HG03354 (cell line): ENCODE data around the gene RDH13.
A peak's percentile ranks its signal among the peaks of the same experiment; 100 is the strongest.
"Not testable (repeated sequence)": the region's sequence is repeated elsewhere in the genome, so short reads cannot be mapped to it uniquely, and the experiment has no call there.

Source experiments
- ATAC-seq: cut with Tn5 transposase; IDR thresholded peaks from one replicate; pipeline ENCODE4 v1.9.1; 2021; ENCODE audit warnings: mild to moderate bottlenecking; ENCODE audit not compliant: unreplicated experiment, poor library complexity, severe bottlenecking

Gene RDH13

DNA sequence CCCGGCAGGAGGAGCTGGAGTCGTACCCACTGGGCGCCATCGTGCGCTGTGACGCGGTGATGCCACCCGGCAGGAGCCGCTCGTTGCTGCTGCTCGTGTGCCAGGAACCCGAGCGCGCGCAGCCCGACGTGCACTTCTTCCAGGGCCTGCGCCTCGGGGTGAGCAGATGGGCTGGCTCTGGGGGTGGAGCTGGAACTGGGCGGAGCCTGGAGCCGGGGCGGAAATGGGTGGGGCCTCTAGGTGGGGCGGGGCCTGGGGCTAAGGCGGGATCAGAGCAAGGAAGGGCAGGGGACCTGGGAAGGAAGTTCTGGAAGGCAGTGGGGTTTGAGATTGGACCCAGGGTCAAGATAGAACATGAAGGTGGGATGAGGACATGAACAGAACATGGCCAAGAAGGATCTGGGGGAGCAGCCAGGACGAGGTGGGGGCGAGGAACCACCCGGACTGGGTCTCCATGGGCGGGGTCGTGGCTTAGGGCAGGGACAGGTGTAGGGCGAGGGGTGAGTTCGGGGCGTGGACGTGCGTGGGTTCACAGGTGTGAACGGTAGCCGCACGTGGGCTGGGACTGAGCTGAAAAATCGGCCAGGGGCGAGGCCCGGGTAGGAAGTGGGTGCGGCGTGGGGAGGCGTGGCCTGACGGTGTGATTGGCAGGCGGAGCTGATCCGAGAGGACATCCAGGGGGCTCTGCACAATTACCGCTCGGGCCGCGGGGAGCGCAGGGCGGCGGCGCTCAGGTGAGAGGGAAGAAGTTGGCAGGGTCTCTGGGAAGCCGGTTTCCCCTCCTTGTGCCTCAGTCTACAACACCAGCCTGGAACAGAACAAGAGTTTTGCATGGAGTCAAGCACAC, 17.4 kb upstream of the RDH13 start:
- ATAC-seq = peak; percentile 41

DNA sequence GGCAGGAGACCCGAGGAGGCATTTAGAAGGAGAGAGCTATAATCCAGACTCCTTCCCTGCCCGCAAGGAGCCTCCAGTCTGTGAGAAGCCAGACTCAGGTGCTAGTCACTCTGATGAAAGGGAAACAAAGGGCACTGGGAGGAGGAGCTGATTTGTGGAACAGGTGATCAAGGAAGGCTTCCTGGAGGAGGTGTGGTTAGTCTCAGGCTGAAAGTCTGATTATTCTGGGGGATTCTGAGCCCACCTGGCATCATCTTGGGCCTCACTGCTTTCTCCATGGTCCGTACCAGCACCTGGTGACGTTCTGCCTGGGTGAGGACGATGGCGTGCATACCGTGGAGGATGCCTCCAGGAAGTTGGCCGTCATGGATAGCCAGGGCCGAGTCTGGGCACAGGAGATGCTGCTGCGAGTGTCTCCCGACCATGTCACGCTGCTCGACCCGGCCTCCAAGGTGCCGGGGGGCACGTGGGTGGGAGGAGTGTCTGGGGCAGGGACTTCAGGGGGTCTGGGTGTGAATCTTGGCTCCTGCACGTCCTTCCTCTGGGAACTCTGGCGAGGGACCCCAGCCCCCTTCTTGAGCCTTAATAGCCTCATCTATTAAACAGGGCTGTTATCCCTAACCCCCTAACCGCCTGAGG, 16.6 kb upstream of the RDH13 start:
- no peak for ATAC-seq

- no peak for ATAC-seq
Measured at GRCh38 chr19:55078996-55079395, 16.0 kb upstream of the RDH13 start.

- ATAC-seq = no peak
Measured at GRCh38 chr19:55077106-55077505, 14.2 kb upstream of the RDH13 start.

GRCh38 chr19:55076321-55076720, 13.4 kb upstream of the RDH13 start:
- no peak for ATAC-seq

- no peak for ATAC-seq
Measured at GRCh38 chr19:55075371-55075998, 12.5 kb upstream of the RDH13 start, which contains the start of gene EPS8L1. EPS8L1 (plus strand) TSS chr19:55075869; CDS start chr19:55076445, 576 bp downstream.

GRCh38 chr19:55071913-55072312, 9.0 kb upstream of the RDH13 start:
- ATAC-seq = no peak

DNA sequence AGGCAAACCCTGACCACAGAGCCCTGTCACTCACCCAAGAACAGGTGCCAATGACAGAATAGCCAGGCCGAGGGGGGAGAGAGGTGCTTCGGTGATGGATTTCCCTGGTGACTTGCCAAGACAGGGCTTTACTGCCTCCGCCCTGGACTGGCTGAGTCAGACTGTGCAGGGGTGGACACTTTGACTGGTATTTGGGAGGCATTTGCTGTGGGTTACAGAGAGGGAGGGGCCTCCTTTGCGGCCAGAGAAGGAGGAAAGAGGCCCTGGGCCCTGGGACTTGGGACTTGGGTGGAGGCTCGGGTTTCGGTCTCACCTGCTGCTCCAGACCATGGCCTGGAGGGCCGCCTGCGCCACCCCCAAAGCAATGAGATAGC, 8.2 kb upstream of the RDH13 start:
- ATAC-seq = no peak

GRCh38 chr19:55070466-55071128, 7.6 kb upstream of the RDH13 start:
- no peak for ATAC-seq

DNA sequence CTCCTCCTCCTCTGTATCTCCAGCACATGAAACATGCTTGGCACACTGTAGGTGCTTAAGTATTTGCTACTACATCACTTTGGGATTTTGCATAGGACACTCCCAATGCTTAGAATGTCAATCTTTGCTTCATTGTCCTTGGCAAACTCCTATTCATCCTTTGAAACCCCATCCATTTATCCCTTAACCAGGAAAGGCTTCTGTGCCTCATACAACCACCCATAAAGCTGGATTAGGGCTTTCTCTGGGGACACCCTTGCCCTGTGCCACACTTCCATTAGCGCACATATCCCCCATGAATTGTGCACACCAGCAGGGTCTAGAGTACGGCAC, 6.9 kb upstream of the RDH13 start:
- no peak for ATAC-seq

GRCh38 chr19:55068950-55069864, 6.3 kb upstream of the RDH13 start:
- no peak for ATAC-seq

DNA sequence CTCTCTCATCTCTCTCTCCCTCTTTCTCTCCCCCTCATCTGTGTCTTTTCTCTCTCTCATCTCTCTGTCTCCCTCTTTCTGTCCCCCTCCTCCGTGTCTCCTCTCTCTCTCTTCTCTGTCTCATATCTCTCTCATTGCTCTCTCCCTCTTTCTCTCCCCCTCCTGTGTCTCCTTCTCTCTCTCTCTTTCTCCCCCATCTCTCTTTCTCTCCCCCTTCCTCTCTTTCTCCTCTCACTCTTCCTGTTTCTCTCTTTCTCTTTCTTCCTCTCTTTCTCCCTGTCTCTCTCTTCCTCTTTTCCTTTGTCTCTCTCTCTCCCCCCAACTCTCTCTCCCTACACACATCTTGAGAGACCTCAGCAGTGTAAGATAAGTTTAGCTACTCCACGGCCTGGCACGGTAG, 4.9 kb upstream of the RDH13 start:
- ATAC-seq = no peak

- no peak for ATAC-seq
Measured at GRCh38 chr19:55066107-55066709, 3.3 kb upstream of the RDH13 start.

GRCh38 chr19:55065516-55065915, 2.6 kb upstream of the RDH13 start:
- not testable (repeated sequence) for ATAC-seq

- no peak for ATAC-seq
Measured at GRCh38 chr19:55063492-55063843, 520 bp upstream of the RDH13 start.

DNA sequence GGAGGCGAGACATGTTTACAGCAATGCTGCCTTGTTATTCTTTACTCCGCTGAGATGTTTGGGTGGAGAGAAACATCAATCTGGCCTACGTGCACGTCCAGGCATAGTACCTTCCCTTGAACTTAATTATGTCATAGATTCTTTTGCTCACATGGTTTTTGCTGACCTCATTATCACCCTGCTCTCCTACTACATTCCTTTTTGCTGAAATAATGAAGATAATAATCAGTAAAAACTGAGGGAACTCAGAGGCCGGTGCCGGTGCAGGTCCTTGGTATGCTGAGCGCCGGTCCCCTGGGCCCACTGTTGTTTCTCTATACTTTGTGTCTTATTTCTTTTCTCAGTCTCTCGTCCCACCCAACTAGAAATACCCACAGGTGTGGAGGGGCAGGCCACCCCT, 2.7 kb downstream of the RDH13 start:
- ATAC-seq = not testable (repeated sequence)

GRCh38 chr19:55058781-55059610, 4.0 kb downstream of the RDH13 start:
- no peak for ATAC-seq

DNA sequence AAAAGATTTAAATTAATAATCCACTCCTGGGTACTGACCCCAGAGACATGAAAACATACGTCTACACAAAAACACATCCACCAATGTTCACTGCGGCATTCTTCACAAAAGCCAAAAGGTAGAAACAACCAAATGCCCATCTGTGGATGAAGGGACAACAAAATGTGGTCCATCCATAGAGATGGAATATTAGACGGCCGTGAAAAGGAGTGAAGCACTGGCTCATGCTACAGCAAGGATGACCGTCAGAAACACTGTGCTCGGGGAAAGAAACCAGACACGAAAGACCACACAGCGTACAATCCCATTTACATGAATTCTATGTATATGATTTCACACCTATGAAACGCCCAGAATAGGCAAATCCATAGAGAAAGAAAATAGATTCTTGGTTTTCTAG, 6.1 kb downstream of the RDH13 start:
- ATAC-seq = no peak
